Karpas-422 (cell line): ENCODE data around the gene RASAL1. TPM values are rescaled to one million over a fixed set of nuclear protein-coding genes. Genes with fewer than 3 reads are reported as not detected.
A peak's percentile ranks its signal among the peaks of the same experiment; 100 is the strongest.

Experiments
- DNase-seq: peaks from one replicate; pipeline ENCODE4 v3.0.0-alpha.2; 2015
- H2AFZ ChIP-seq: fragments of 200-600 bp; sonication (generic); 2 replicates; pipeline ENCODE4 v1.6.1; 2014; ENCODE audit warnings: antibody characterized with exemption, low read length, mixed read lengths
- H3K27ac ChIP-seq: fragments of 200-600 bp; sonication (generic); 2 replicates; pipeline ENCODE4 v1.5.1; 2014; ENCODE audit warnings: mild to moderate bottlenecking, low read length, moderate library complexity
- H3K27me3 ChIP-seq: fragments of 200-600 bp; sonication (generic); 2 replicates; pipeline ENCODE4 v1.6.1; 2014; ENCODE audit warnings: low read length, mixed read lengths
- H3K36me3 ChIP-seq: fragments of 200-600 bp; sonication (generic); 2 replicates; pipeline ENCODE4 v1.6.1; 2014; ENCODE audit warnings: low read length, mixed read lengths; ENCODE audit not compliant: insufficient read depth
- H3K4me1 ChIP-seq: fragments of 200-600 bp; sonication (generic); 2 replicates; pipeline ENCODE4 v1.6.1; 2014; ENCODE audit warnings: mild to moderate bottlenecking, low read length, mixed read lengths
- H3K4me2 ChIP-seq: fragments of 200-600 bp; sonication (generic); 2 replicates; pipeline ENCODE4 v1.6.1; 2014; ENCODE audit warnings: low read length, low read depth, mild to moderate bottlenecking; ENCODE audit not compliant: poor library complexity, severe bottlenecking
- H3K4me3 ChIP-seq: fragments of 200-600 bp; sonication (generic); 2 replicates; pipeline ENCODE4 v1.5.1; 2014; ENCODE audit warnings: mild to moderate bottlenecking, antibody characterized with exemption, low read length, mixed read lengths
- H3K79me2 ChIP-seq: fragments of 200-600 bp; sonication (generic); 2 replicates; pipeline ENCODE4 v1.6.1; 2014; ENCODE audit warnings: mild to moderate bottlenecking, low read length, mixed read lengths
- H3K9ac ChIP-seq: fragments of 200-600 bp; sonication (generic); 2 replicates; pipeline ENCODE4 v1.6.0; 2014; ENCODE audit warnings: low read length
- H3K9me2 ChIP-seq: fragments of 200-600 bp; sonication (generic), shearing (Covaris generic); replicated peaks from 2 replicates; pipeline ENCODE4 v1.6.0; 2014; ENCODE audit warnings: mild to moderate bottlenecking, low read length, moderate library complexity; ENCODE audit not compliant: insufficient read depth
- H3K9me3 ChIP-seq: fragments of 300-700, 200-600 bp; sonication (generic); 2 replicates; pipeline ENCODE4 v1.6.1; 2014; ENCODE audit warnings: low read length, mixed read lengths
- H4K20me1 ChIP-seq: fragments of 200-600 bp; sonication (generic); 2 replicates; pipeline ENCODE4 v1.6.1; 2014; ENCODE audit warnings: mild to moderate bottlenecking, antibody characterized with exemption, low read length, low read depth; ENCODE audit not compliant: insufficient read depth
- total RNA-seq: library from RNA; depleted of rRNA; stranded (reverse); fragments of >200 nt; shearing (Covaris generic); gene quantifications from 2 replicates; pipeline ENCODE4 v1.2.3, GENCODE V29; 2014; ENCODE audit warnings: low replicate concordance

RASAL1 gene
- total RNA-seq, 1 experiment from 2014 or later: 3.4 TPM

DNA sequence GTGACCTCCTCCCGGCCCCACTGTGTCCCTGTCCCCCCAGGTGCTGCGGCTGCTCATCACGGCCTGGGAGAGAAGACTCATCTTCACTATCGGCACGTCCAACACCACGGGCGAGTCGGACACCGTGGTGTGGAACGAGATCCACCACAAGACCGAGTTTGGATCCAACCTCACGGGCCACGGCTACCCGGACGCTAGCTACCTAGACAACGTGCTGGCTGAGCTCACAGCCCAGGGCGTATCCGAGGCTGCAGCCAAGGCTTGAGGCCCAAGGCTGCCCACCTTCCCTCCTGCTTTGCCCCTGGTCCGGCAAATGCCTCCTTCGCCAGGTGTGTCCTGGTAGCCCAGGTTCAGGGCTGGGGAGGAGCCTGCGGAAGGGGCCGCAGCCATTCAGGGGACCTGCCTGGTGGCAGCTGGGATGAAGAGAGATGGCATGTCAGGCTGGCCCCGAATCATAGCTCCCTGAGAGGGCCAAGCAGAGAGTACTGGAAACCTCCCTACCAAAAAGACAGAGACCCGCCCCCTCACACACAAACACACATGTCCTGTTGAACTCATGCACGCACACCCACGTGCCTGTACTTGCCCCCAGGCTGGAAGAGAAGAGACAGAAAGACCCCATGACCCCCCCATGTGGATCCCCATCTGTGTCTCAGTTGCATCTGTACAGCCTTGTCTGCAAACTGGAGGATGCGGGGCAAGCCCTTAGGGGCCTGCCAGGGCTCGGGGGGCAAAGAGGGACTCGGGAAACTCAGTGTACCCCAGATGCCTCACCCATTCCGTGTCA lies 38.7 kb downstream of the RASAL1 start:
- Histone ChIP-seq H3K4me1 (peaks cover 65% of the 10 kb centered on the region), H3K4me3 (no peak overlapping the region), H3K27ac (peak overlapping the region; percentile 87), H3K9me3 (no peaks in the 10 kb centered on the region), H3K27me3 (no peaks in the 10 kb centered on the region), H3K4me2 (no peak overlapping the region), H3K9me2 (no peaks in the 10 kb centered on the region), H2AFZ (no peak overlapping the region), H3K79me2 (no peaks in the 10 kb centered on the region), H3K9ac (no peak overlapping the region), H4K20me1 (peaks cover 4% of the 10 kb centered on the region; the same call in 1 of the 2 replicates), H3K36me3 (peaks cover 55% of the 10 kb centered on the region)
- no peak for DNase-seq

DNA sequence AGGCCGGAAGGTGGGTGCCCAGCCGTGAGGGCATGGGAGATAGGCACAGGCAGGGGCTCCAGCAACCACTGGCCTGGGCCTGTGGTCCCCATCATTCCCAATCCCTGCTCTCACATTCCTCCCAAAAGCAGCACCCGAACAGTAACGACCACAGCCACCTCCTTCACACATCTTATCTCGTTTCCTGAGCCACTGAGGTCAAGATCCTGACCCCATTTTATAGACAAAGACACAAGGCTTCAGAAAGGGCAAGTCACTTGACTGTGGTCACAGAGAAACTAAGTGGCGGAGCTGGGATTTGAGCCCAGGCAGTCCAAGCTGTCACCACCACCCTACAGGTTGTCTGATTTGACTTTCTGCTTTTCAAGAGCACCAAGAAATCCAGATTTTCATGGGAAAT lies 40.2 kb downstream of the RASAL1 start:
- H3K79me2 ChIP-seq: no peaks in the 10 kb centered on the region
- H3K27me3 ChIP-seq: no peaks in the 10 kb centered on the region
- no peaks in the 10 kb centered on the region for H3K9me2 ChIP-seq
- H3K27ac ChIP-seq: peak overlapping the region; percentile 26; the same call in 1 of the 2 replicates
- no peak overlapping the region for H2AFZ ChIP-seq
- no peak overlapping the region for H3K4me3 ChIP-seq
- H3K4me2 ChIP-seq: no peak overlapping the region
- peaks cover 66% of the 10 kb centered on the region for H3K36me3 ChIP-seq
- H3K4me1 ChIP-seq: peaks cover 74% of the 10 kb centered on the region
- H3K9ac ChIP-seq: no peak overlapping the region
- peaks cover 5% of the 10 kb centered on the region; the same call in 1 of the 2 replicates for H4K20me1 ChIP-seq
- no peak for DNase-seq
- no peaks in the 10 kb centered on the region for H3K9me3 ChIP-seq

DNA sequence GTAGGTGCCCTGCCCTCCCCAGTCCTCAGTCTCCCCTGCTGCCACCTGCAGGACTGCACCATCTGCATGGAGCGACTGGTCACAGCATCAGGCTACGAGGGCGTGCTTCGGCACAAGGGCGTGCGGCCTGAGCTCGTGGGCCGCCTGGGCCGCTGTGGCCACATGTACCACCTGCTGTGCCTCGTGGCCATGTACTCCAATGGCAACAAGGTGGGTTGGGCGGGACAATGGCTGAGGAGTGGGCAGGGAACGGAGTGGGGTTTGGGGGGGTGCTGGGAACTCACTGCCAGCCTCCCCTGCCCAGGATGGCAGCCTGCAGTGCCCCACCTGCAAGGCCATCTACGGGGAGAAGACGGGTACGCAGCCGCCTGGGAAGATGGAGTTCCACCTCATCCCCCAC lies 40.8 kb downstream of the RASAL1 start:
- peaks cover 76% of the 10 kb centered on the region for H3K4me1 ChIP-seq

DNA sequence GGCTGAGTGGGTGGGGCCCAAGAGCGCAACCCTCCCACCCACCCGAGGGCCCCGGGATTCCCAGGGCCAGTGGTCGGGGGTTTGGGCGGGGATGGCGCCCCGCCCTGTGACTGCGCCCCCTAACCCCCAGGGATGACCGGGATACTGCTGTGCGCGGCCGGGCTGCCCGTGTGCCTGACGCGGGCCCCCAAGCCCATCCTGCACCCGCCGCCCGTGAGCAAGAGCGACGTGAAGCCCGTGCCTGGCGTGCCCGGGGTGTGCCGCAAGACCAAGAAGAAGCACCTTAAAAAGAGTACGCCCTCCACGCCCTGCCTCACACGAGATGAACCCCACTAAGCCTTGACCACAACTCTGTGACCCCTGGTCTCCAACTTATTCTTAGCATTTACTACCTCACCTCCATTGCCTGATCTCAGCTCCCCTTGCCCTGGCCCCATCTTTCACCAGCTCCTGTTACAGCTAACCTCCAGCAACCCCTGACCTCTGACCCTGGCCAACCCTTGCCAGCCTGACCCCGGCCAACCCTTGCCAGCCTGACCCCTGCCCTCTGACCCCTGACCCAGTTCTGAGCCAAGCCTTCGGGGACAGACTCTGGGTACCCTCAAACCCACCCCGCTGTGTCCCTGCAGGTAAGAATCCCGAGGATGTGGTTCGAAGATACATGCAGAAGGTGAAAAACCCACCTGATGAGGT lies 42.0 kb downstream of the RASAL1 start:
- Histone ChIP-seq H4K20me1 (peaks cover 19% of the 10 kb centered on the region), H3K4me1 (peaks cover 72% of the 10 kb centered on the region), H3K79me2 (0 out of 2 replicates have a peak, but pooled peaks cover 3% of the 10 kb centered on the region), H2AFZ (no peak overlapping the region), H3K27ac (peak overlapping the region; percentile 39), H3K9me2 (no peaks in the 10 kb centered on the region), H3K4me3 (no peak overlapping the region), H3K4me2 (no peak overlapping the region), H3K36me3 (peaks cover 67% of the 10 kb centered on the region), H3K27me3 (no peaks in the 10 kb centered on the region), H3K9ac (no peak overlapping the region), H3K9me3 (no peaks in the 10 kb centered on the region)
- DNase-seq: no peak

More for the DNA sequence above, 40.8 kb downstream of the RASAL1 start:
- H3K4me3 ChIP-seq: no peak overlapping the region
- H3K27me3 ChIP-seq: no peaks in the 10 kb centered on the region
- H3K4me2 ChIP-seq: no peak overlapping the region
- peaks cover 11% of the 10 kb centered on the region; the same call in 1 of the 2 replicates for H4K20me1 ChIP-seq
- H3K9me2 ChIP-seq: no peaks in the 10 kb centered on the region
- H3K27ac ChIP-seq: no peak overlapping the region
- H3K9me3 ChIP-seq: no peaks in the 10 kb centered on the region
- no peaks in the 10 kb centered on the region for H3K79me2 ChIP-seq
- H3K9ac ChIP-seq: no peak overlapping the region
- H3K36me3 ChIP-seq: peaks cover 71% of the 10 kb centered on the region
- DNase-seq: no peak
- no peak overlapping the region for H2AFZ ChIP-seq

DNA sequence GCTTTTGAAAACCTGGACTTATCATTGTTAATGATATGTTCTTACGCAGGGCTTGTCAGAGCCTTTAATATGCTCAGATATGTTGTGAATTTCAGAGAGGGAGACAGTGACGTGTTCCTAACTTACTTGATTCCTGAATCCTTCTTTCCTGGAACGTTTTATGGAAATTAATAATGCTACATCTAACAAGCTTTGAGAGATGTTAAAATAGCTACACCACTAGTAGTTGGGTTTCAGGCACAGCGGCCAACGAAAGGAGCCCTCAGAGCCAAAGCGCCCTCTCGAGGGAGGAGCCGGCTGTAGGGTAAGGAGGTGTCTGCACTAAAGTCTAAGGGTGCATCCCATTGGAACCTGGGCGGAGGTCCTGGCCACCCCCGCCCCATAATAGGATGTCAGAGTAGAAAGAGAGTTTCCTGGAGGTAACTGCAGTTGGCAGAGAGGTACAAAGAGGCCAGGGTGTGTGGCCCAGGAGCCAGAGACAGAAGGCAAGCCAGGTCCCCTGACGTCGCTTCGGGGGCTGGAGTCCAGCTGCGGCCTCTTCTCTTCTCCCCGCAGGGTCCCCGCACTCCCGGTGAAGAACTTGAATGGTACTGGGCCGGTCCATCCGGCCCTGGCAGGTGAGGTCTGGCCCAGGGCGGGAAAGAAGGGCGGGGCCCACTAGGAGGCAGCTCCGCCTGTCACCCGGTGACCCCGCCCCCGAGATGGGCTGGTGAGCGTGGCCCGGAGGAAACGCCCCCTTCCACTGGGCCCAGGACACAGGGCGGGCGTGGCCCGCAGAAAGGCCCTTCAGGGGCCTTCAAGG lies 42.8 kb downstream of the RASAL1 start:
- no peak for DNase-seq
- Histone ChIP-seq H3K27ac (peak overlapping the region; percentile 36), H3K4me2 (no peak overlapping the region), H3K9ac (no peak overlapping the region), H3K36me3 (peaks cover 68% of the 10 kb centered on the region), H3K27me3 (no peaks in the 10 kb centered on the region), H3K9me2 (no peaks in the 10 kb centered on the region), H3K4me1 (peaks cover 69% of the 10 kb centered on the region), H4K20me1 (peaks cover 25% of the 10 kb centered on the region), H2AFZ (no peak overlapping the region), H3K9me3 (no peaks in the 10 kb centered on the region), H3K79me2 (peaks cover 8% of the 10 kb centered on the region; the same call in 1 of the 2 replicates), H3K4me3 (no peak overlapping the region)

- H3K27me3 ChIP-seq: no peaks in the 10 kb centered on the region
- H2AFZ ChIP-seq: no peak overlapping the region
- peaks cover 17% of the 10 kb centered on the region; the same call in 1 of the 2 replicates for H3K79me2 ChIP-seq
- no peaks in the 10 kb centered on the region for H3K9me3 ChIP-seq
- no peak overlapping the region for H3K4me2 ChIP-seq
- H3K9ac ChIP-seq: no peak overlapping the region
- peak overlapping the region; percentile 36 for H3K27ac ChIP-seq
- H4K20me1 ChIP-seq: peaks cover 29% of the 10 kb centered on the region
- no peak for DNase-seq
- peaks cover 64% of the 10 kb centered on the region for H3K36me3 ChIP-seq
- no peaks in the 10 kb centered on the region for H3K9me2 ChIP-seq
- H3K4me3 ChIP-seq: no peak overlapping the region
- peaks cover 69% of the 10 kb centered on the region for H3K4me1 ChIP-seq
These were observed 44.1 kb downstream of the RASAL1 start for GRCh38 chr12:113091506-113091905.

GRCh38 chr12:113090740-113091139 lies 44.8 kb downstream of the RASAL1 start:
- H3K79me2 ChIP-seq: peaks cover 22% of the 10 kb centered on the region
- no peak overlapping the region for H3K9ac ChIP-seq
- peaks cover 69% of the 10 kb centered on the region for H3K4me1 ChIP-seq
- no peaks in the 10 kb centered on the region for H3K9me2 ChIP-seq
- H3K36me3 ChIP-seq: peaks cover 69% of the 10 kb centered on the region
- no peak overlapping the region for H2AFZ ChIP-seq
- H3K4me3 ChIP-seq: no peak overlapping the region
- H3K27me3 ChIP-seq: no peaks in the 10 kb centered on the region
- H3K9me3 ChIP-seq: no peaks in the 10 kb centered on the region
- DNase-seq: no peak
- peaks cover 29% of the 10 kb centered on the region for H4K20me1 ChIP-seq
- no peak overlapping the region for H3K27ac ChIP-seq
- H3K4me2 ChIP-seq: no peak overlapping the region
